ENCODE measurements around the gene VWA3A. TPM values are rescaled to one million over a fixed set of nuclear protein-coding genes. Genes with fewer than 3 reads are reported as not detected.

VWA3A gene
- total and polyA plus RNA-seq, 4 experiments from 2014 or later = 0.33 to 0.41 TPM; not detected in 2

DNA sequence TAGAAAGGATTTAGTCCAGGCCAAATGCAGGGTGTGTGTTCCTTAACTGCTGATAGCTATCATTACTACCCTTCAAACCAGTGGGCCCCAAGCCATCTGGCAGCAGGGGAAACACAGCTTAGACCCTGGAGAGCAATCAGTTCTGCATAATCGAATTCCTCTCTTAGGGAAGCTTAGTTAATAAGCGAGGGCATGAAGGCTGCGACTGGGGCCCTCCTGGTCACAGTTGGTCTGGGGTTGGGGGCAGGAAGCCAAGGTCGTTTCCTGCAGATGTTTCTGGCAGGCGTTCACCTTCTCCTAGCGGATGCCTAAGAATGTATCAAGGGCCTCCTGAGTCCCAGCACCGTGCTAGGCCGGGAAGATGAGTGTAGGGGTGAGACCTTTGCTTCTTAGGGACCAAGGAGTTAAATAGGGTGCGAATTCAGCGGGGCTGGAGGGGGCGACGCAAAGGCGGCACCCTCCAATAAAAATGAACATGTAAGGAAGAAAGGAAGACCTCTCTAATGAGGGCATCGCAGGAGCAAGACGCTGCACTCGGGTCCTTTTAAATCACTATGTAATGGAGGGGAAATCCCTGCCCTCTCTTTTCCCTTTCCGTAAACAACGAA, 97.2 kb downstream of the VWA3A start:
- intact Hi-C loops (cut with micrococcal nuclease) = loop anchor here (1.0 to 10.0 kb wide), 9 partner anchors 17 to 1445 kb away; partner anchors contain the start of genes CDR2, EEF2K, METTL9 and THUMPD1
- Mint-ChIP-seq H3K9me3 (peaks cover 0 to 6% (median 0%) of the 10 kb centered on the region in 8 donors), H3K27me3 (no peaks in the 10 kb centered on the region), H3K4me3 (peak overlapping the region; percentile 82 to 98 (median 94)), H3K27ac (peak overlapping the region; percentile 99 to 100 (median 100)), H3K4me1 (peaks cover 40 to 69% (median 51%) of the 10 kb centered on the region in 4 donors), H3K36me3 (peaks cover 7 to 14% of the 10 kb centered on the region in 2 donors)
- Histone ChIP-seq H3K4me3 (ENCODE audit: low read length in 2 of 2) (peak overlapping the region in 1 of 2 donors; percentile 69), H3K36me3 (ENCODE audit: insufficient read depth, low read length) (no peaks in the 10 kb centered on the region), H3K27ac (ENCODE audit: low read depth, low read length) (peak overlapping the region; percentile 95), H3K27me3 (ENCODE audit: insufficient read depth, low read length) (no peaks in the 10 kb centered on the region), H3K4me1 (ENCODE audit: insufficient read depth, low read length) (peaks cover 59% of the 10 kb centered on the region), H3K9me3 (ENCODE audit: control insufficient read depth in 1 of 2, low read length in 2 of 2) (no peaks in the 10 kb centered on the region)
- CTCF ChIA-PET (ENCODE audit: partially characterized antibody) = interaction anchor here (0.8 to 5.0 kb wide), 16 partner anchors 15 to 544 kb away, joined by 3 to 172 read pairs (median 14); partner anchors contain the start of genes EEF2K, MOSMO, PDZD9 and POLR3E
- POLR2A ChIA-PET (ENCODE audit: partially characterized antibody) = interaction anchor here (0.9 to 9.9 kb wide), 18 partner anchors 10 to 669 kb away, joined by 3 to 196 read pairs (median 12); partner anchors contain the start of genes EEF2K, MOSMO, PDZD9 and POLR3E
- no peak for DNase-seq

DNA sequence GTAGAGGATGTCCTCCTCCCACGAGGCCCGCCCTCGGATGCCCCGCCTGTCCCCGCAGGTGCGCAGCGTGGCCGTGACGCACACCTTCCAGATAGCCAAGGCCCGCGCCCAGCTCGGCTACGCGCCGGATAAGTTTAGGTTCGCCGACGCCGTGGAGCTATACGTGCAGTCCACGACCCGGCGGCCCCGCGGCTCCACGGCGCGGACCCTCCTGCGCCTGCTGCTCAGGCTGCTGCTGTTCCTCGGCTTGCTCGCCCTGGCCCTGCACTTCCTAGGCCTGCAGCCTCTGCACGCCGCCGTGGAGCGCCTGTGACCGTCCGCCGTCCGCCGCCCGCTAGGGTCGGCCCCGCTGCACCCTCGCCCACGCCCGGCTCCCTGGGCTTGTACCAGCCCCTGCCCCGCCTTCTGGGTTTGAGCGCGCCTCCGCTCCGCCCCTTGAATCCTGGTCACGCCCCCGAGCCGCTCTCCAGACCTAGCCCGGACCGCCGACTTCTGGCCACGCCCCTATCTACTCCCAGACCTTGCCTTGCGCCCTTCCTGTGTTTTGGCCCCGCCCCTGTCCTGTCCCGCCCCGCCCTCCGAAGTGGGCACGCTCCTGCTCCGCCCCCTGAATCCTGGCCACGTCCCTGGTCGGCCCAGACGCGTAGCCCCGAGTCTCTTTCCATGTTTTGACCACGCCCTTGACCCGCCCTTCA, 97.9 kb downstream of the VWA3A start:
- POLR2A ChIA-PET (ENCODE audit: partially characterized antibody) = interaction anchor here (1.0 to 9.9 kb wide), 17 partner anchors 17 to 670 kb away, joined by 3 to 196 read pairs (median 13); partner anchors contain the start of genes EEF2K, MOSMO, PDZD9 and POLR3E
- peaks cover 44 to 75% (median 56%) of the 10 kb centered on the region in 4 donors for H3K4me1 Mint-ChIP-seq
- H3K27me3 ChIP-seq (ENCODE audit: insufficient read depth, low read length) = no peaks in the 10 kb centered on the region
- no peaks in the 10 kb centered on the region for H3K36me3 ChIP-seq (ENCODE audit: insufficient read depth, low read length)
- H3K4me1 ChIP-seq (ENCODE audit: insufficient read depth, low read length) = peaks cover 66% of the 10 kb centered on the region
- peak overlapping the region; percentile 95 for H3K27ac ChIP-seq (ENCODE audit: low read depth, low read length)
- intact Hi-C loops (cut with micrococcal nuclease) = loop anchor here (1.0 to 10.0 kb wide), 7 partner anchors 17 to 1445 kb away; partner anchors contain the start of genes CDR2, EEF2K, METTL9 and THUMPD1
- CTCF ChIA-PET (ENCODE audit: partially characterized antibody) = interaction anchor here (2.1 to 5.0 kb wide), 10 partner anchors 15 to 239 kb away, joined by 13 to 172 read pairs (median 18); partner anchors contain the start of genes EEF2K, MOSMO, PDZD9 and POLR3E
- H3K27me3 Mint-ChIP-seq = peaks cover 0 to 3% of the 10 kb centered on the region in 2 donors
- peak overlapping the region; percentile 82 to 98 (median 94) for H3K4me3 Mint-ChIP-seq
- H3K4me3 ChIP-seq (ENCODE audit: low read length in 2 of 2) = peak overlapping the region in 1 of 2 donors; percentile 69
- DNase-seq = peak; percentile 96 to 98 (median 97)
- H3K9me3 ChIP-seq (ENCODE audit: control insufficient read depth in 1 of 2, low read length in 2 of 2) = no peaks in the 10 kb centered on the region
- peaks cover 0 to 6% (median 0%) of the 10 kb centered on the region in 8 donors for H3K9me3 Mint-ChIP-seq
- H3K36me3 Mint-ChIP-seq = peaks cover 7 to 14% of the 10 kb centered on the region in 2 donors
- H3K27ac Mint-ChIP-seq = peak overlapping the region; percentile 99 to 100 (median 100)

DNA sequence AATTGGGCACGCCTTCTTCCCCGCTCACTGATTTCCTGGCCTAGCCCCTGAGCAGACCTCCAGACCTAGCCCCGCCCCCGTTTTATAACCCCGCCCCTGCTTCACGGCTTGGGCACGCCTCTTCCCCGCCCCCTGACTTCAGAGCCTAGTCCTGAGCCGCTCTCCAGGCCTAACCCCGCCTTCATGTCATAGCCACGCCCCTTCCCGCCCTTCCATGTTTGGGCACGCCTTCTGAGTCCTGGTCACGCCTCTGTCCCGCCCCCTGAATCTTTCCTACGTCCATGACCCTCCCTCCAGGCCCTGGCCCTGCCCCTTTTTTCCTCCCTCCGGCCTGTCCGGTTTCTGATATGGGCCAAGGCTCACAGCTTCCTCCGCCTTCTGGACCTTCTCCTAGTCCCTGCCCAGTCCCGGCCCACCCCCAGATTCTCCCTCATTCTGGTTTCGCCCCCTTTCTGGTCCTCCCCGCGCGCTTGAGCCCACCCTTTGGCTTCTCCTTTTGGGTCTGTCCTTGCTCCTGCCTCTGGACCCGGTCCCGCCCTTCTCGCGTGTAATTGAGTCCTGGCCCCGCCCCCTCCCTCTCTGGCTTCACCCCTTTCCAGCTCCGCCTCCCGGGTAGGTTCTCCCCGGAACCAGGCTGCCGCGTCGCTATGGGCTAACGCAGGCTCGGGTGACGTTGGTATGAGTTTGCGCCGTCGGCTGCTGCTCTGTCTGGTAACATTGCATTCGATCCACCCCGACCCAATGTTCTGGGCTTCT, 98.6 kb downstream of the VWA3A start:
- DNase-seq = peak; percentile 99
- Mint-ChIP-seq H3K27me3 (peaks cover 2 to 5% of the 10 kb centered on the region in 2 donors), H3K9me3 (peaks cover 0 to 8% (median 2%) of the 10 kb centered on the region in 8 donors), H3K36me3 (peaks cover 7 to 20% of the 10 kb centered on the region in 2 donors), H3K4me3 (peak overlapping the region; percentile 82 to 98 (median 94)), H3K4me1 (peaks cover 47 to 82% (median 62%) of the 10 kb centered on the region in 4 donors), H3K27ac (peak overlapping the region; percentile 99 to 100 (median 100))
- Histone ChIP-seq H3K9me3 (ENCODE audit: control insufficient read depth in 1 of 2, low read length in 2 of 2) (no peaks in the 10 kb centered on the region), H3K27ac (ENCODE audit: low read depth, low read length) (peak overlapping the region; percentile 95), H3K4me3 (ENCODE audit: low read length in 2 of 2) (peak overlapping the region; percentile 69 to 73), H3K36me3 (ENCODE audit: insufficient read depth, low read length) (no peaks in the 10 kb centered on the region), H3K4me1 (ENCODE audit: insufficient read depth, low read length) (peaks cover 70% of the 10 kb centered on the region), H3K27me3 (ENCODE audit: insufficient read depth, low read length) (no peaks in the 10 kb centered on the region)
- ChIA-PET CTCF (ENCODE audit: partially characterized antibody) (interaction anchor here (1.0 to 2.8 kb wide), 4 partner anchors 10 to 113 kb away, joined by 4 to 14 read pairs (median 10); partner anchors contain the start of gene POLR3E), POLR2A (ENCODE audit: partially characterized antibody) (interaction anchor here (0.6 to 9.9 kb wide), 16 partner anchors 16 to 1366 kb away, joined by 3 to 196 read pairs (median 11); partner anchors contain the start of genes EARS2, EEF2K, MOSMO and PDZD9)
- intact Hi-C loops (cut with micrococcal nuclease) = loop anchor here (1.0 to 10.0 kb wide), 7 partner anchors 16 to 1446 kb away; partner anchors contain the start of genes CDR2, EEF2K, METTL9 and THUMPD1

- peak overlapping the region; percentile 82 to 98 (median 94) for H3K4me3 Mint-ChIP-seq
- Histone ChIP-seq H3K4me3 (ENCODE audit: low read length in 2 of 2) (peak overlapping the region; percentile 69 to 73), H3K36me3 (ENCODE audit: insufficient read depth, low read length) (no peaks in the 10 kb centered on the region), H3K27ac (ENCODE audit: low read depth, low read length) (peak overlapping the region; percentile 95), H3K9me3 (ENCODE audit: control insufficient read depth in 1 of 2, low read length in 2 of 2) (no peaks in the 10 kb centered on the region), H3K27me3 (ENCODE audit: insufficient read depth, low read length) (no peaks in the 10 kb centered on the region), H3K4me1 (ENCODE audit: insufficient read depth, low read length) (peaks cover 76% of the 10 kb centered on the region)
- CTCF ChIA-PET (ENCODE audit: partially characterized antibody) = interaction anchor here (0.9 to 2.8 kb wide), 5 partner anchors 9 to 166 kb away, joined by 3 to 14 read pairs (median 7); partner anchors contain the start of gene POLR3E
- peak overlapping the region; percentile 99 to 100 (median 100) for H3K27ac Mint-ChIP-seq
- peaks cover 7 to 21% of the 10 kb centered on the region in 2 donors for H3K36me3 Mint-ChIP-seq
- peaks cover 2 to 5% of the 10 kb centered on the region in 2 donors for H3K27me3 Mint-ChIP-seq
- peaks cover 0 to 8% (median 2%) of the 10 kb centered on the region in 8 donors for H3K9me3 Mint-ChIP-seq
- peaks cover 50 to 86% (median 66%) of the 10 kb centered on the region in 4 donors for H3K4me1 Mint-ChIP-seq
- peak in 2 of 5 donors; percentile 59 to 68 for DNase-seq
- POLR2A ChIA-PET (ENCODE audit: partially characterized antibody) = interaction anchor here (0.5 to 9.9 kb wide), 22 partner anchors 12 to 1366 kb away, joined by 3 to 196 read pairs (median 4); partner anchors contain the start of genes EARS2, EEF2K, MOSMO and PDZD9
- intact Hi-C loops (cut with micrococcal nuclease) = loop anchor here (2.0 to 10.0 kb wide), 4 partner anchors 15 to 1447 kb away; partner anchors contain the start of genes CDR2, EEF2K, METTL9 and THUMPD1
Measured at GRCh38 chr16:22191532-22192260, 99.4 kb downstream of the VWA3A start.

DNA sequence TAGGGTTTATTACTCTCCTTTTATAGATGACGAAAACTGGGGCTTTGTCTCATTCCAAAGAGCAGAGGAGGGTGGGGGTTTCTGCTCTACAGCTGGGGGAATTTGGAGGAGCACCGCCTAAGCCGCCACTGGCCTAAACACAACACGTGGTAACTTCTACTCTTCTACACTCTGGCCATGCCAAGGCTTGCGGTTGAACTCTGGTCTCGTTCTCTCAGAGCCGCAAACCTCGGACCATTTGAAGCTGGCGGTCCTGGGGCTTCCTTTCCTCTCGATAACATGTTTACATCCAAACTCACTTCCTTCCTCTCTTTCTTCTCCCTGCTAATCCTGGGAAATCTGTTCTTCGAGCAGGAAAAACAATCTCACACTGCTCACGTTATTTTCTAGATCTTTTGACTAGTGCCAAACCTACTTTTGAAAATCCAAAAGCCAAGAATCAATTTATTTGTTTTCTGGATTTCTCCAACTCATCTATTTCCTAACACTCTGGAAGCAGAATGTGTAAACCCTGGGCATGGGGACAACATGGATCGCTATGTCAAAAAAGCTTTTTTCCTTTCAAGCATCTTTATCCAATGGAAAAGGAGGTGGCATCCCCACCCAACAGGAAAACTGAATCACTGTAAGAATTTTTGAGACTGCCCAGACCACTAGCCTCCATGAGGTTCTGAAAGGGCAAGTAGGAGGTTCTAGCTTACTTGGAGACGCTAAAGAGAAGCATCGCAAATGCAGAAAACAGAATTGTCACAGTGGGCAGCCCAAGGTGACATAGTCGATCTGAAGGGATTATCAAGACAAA, 100.1 kb downstream of the VWA3A start:
- H3K4me1 ChIP-seq (ENCODE audit: insufficient read depth, low read length) = peaks cover 73% of the 10 kb centered on the region
- Mint-ChIP-seq H3K27me3 (peaks cover 2 to 5% of the 10 kb centered on the region in 2 donors), H3K27ac (peak overlapping the region; percentile 99 to 100 (median 100)), H3K4me3 (peak overlapping the region; percentile 82 to 98 (median 94)), H3K4me1 (peaks cover 48 to 87% (median 67%) of the 10 kb centered on the region in 4 donors), H3K36me3 (peaks cover 7 to 21% of the 10 kb centered on the region in 2 donors), H3K9me3 (peaks cover 0 to 8% (median 2%) of the 10 kb centered on the region in 8 donors)
- intact Hi-C loops (cut with micrococcal nuclease) = loop anchor here (5.0 to 10.0 kb wide), 2 partner anchors 595 to 1448 kb away; partner anchors contain the start of genes METTL9 and THUMPD1
- peak overlapping the region; percentile 95 for H3K27ac ChIP-seq (ENCODE audit: low read depth, low read length)
- no peaks in the 10 kb centered on the region for H3K27me3 ChIP-seq (ENCODE audit: insufficient read depth, low read length)
- peak overlapping the region; percentile 8 to 69 for H3K4me3 ChIP-seq (ENCODE audit: low read length in 2 of 2)
- ChIA-PET CTCF (ENCODE audit: partially characterized antibody) (interaction anchor here (0.9 to 2.8 kb wide), 4 partner anchors 9 to 165 kb away, joined by 3 to 14 read pairs (median 10); partner anchors contain the start of gene POLR3E), POLR2A (ENCODE audit: partially characterized antibody) (interaction anchor here (0.5 to 9.9 kb wide), 19 partner anchors 12 to 1365 kb away, joined by 3 to 196 read pairs (median 7); partner anchors contain the start of genes EARS2, EEF2K, MOSMO and PDZD9)
- peak; percentile 85 to 95 (median 87) for DNase-seq
- no peaks in the 10 kb centered on the region for H3K9me3 ChIP-seq (ENCODE audit: control insufficient read depth in 1 of 2, low read length in 2 of 2)
- no peaks in the 10 kb centered on the region for H3K36me3 ChIP-seq (ENCODE audit: insufficient read depth, low read length)

All from CD4-positive, alpha-beta memory T cell (primary cell).